Activated CD4-positive, alpha-beta T cell treated with anti-CD3 and anti-CD28 coated beads for 48 hours (primary cell): ENCODE results near the gene PLAGL2.

ENCODE experiments used
- DNase-seq: peaks from one replicate; pipeline ENCODE4 v3.0.0-alpha.2; 2020

Gene PLAGL2

GRCh38 chr20:32144898-32145662, 62.5 kb downstream of the PLAGL2 start:
- DNase-seq = no peak

GRCh38 chr20:32142991-32143390, 64.6 kb downstream of the PLAGL2 start:
- DNase-seq = no peak
